Right hindlimb (tissue), 1 donor: ENCODE results near the gene LHX8.

Source experiments
- DNase-seq: peaks from one replicate; pipeline ENCODE4 v3.0.0-alpha.2; 2018

The LHX8 gene

GRCh38 chr1:75208862-75209261, 74.7 kb downstream of the LHX8 start:
- DNase-seq, result no peak
